PFSK-1 (cell line): ENCODE data around the gene CTNND2.

Experiments used
- FOXP2 ChIP-seq: optimal IDR thresholded peaks from 2 replicates; pipeline ENCODE3; 2011; ENCODE audit warnings: borderline replicate concordance, control low read depth, inconsistent platforms; ENCODE audit not compliant: insufficient read depth; ENCODE audit errors: extremely low read length, extremely low read depth
- POLR2AphosphoS5 ChIP-seq: IDR thresholded peaks from 2 replicates; pipeline ENCODE4 v1.6.1; 2012; ENCODE audit warnings: low read depth, mild to moderate bottlenecking, control low read depth, low read length, moderate library complexity
- SIN3A ChIP-seq: IDR thresholded peaks from 2 replicates; pipeline ENCODE4 v1.6.1; 2012; ENCODE audit warnings: mild to moderate bottlenecking, low read length, moderate library complexity, borderline replicate concordance; ENCODE audit not compliant: insufficient read depth
- TAF1 ChIP-seq: IDR thresholded peaks from 2 replicates; pipeline ENCODE4 v1.6.1; 2012; ENCODE audit warnings: low read length, control low read depth, borderline replicate concordance; ENCODE audit not compliant: insufficient read depth
- TF ChIP-seq, protein P1 (sequence below), 2 experiments: IDR thresholded peaks; 2 replicates each; pipeline versions ENCODE4 v1.6.1 to v1.8.0; 2011 to 2012; ENCODE audit warnings: low read depth in 2 of 2, low read length in 2 of 2, control low read depth in 1 of 2, inconsistent platforms in 1 of 2, mild to moderate bottlenecking in 1 of 2, moderate library complexity in 1 of 2; ENCODE audit not compliant: insufficient read depth in 1 of 2

CTNND2 gene

GRCh38 chr5:11520241-11520930 is 383.9 kb downstream of the CTNND2 start:
- TF ChIP-seq TAF1: no peak
- TF ChIP-seq POLR2AphosphoS5: no peak
- no peak for TF ChIP-seq SIN3A
- TF ChIP-seq, protein P1, sequence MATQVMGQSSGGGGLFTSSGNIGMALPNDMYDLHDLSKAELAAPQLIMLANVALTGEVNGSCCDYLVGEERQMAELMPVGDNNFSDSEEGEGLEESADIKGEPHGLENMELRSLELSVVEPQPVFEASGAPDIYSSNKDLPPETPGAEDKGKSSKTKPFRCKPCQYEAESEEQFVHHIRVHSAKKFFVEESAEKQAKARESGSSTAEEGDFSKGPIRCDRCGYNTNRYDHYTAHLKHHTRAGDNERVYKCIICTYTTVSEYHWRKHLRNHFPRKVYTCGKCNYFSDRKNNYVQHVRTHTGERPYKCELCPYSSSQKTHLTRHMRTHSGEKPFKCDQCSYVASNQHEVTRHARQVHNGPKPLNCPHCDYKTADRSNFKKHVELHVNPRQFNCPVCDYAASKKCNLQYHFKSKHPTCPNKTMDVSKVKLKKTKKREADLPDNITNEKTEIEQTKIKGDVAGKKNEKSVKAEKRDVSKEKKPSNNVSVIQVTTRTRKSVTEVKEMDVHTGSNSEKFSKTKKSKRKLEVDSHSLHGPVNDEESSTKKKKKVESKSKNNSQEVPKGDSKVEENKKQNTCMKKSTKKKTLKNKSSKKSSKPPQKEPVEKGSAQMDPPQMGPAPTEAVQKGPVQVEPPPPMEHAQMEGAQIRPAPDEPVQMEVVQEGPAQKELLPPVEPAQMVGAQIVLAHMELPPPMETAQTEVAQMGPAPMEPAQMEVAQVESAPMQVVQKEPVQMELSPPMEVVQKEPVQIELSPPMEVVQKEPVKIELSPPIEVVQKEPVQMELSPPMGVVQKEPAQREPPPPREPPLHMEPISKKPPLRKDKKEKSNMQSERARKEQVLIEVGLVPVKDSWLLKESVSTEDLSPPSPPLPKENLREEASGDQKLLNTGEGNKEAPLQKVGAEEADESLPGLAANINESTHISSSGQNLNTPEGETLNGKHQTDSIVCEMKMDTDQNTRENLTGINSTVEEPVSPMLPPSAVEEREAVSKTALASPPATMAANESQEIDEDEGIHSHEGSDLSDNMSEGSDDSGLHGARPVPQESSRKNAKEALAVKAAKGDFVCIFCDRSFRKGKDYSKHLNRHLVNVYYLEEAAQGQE (IDR thresholded peaks at IDR 0.05; ENCODE audit: insufficient read depth in 1 of 2, low read depth in 2 of 2, low read length in 2 of 2): no peak
- no peak for TF ChIP-seq FOXP2

GRCh38 chr5:11519236-11519635 is 385.0 kb downstream of the CTNND2 start:
- no peak for TF ChIP-seq FOXP2
- no peak for TF ChIP-seq POLR2AphosphoS5
- no peak for TF ChIP-seq TAF1
- TF ChIP-seq SIN3A: no peak
- TF ChIP-seq, protein P1 (IDR thresholded peaks at IDR 0.05; ENCODE audit: insufficient read depth in 1 of 2, low read depth in 2 of 2, low read length in 2 of 2): no peak

DNA sequence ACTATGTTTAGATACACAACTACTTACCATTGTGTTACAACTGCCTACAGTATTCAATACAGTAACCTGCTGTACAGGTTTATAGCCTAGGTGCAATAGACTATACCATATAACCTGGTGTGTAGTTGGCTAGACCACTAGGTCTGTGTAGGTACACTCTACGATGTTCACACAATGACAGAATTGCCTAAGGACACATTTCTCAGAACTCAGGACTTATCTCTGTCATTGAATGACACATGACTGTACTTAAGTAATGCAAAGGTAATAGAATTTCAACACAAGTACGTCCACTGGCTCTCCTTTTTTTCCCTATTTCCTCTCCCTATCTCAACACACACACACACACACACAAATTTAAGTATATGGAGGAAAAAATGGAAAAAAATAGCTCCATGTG is 385.6 kb downstream of the CTNND2 start:
- TF ChIP-seq FOXP2 (no peak), SIN3A (no peak), POLR2AphosphoS5 (no peak), TAF1 (no peak)
- TF ChIP-seq, protein P1 (IDR thresholded peaks at IDR 0.05; ENCODE audit: insufficient read depth in 1 of 2, low read depth in 2 of 2, low read length in 2 of 2): no peak

- TF ChIP-seq, protein P1 (IDR thresholded peaks at IDR 0.05; ENCODE audit: insufficient read depth in 1 of 2, low read depth in 2 of 2, low read length in 2 of 2): no peak
- TF ChIP-seq FOXP2: no peak
- no peak for TF ChIP-seq TAF1
- TF ChIP-seq SIN3A: no peak
- TF ChIP-seq POLR2AphosphoS5: no peak
Observed at GRCh38 chr5:11514705-11515432, 389.4 kb downstream of the CTNND2 start.
